Skeletal muscle satellite cell (primary cell): ENCODE results near the gene EIF3CL.
"Not testable (repeated sequence)": the region's sequence is repeated elsewhere in the genome, so short reads cannot be mapped to it uniquely, and the experiment has no call there.

Experiments
- H3K27me3 ChIP-seq: 2 replicates; pipeline ENCODE4 v1.7.0; 2013; ENCODE audit warnings: low read length; ENCODE audit not compliant: control insufficient read depth, insufficient read depth
- H3K36me3 ChIP-seq: 2 replicates; pipeline ENCODE4 v1.7.0; 2013; ENCODE audit warnings: mild to moderate bottlenecking, control low read depth, low read length; ENCODE audit not compliant: insufficient read depth
- H3K4me1 ChIP-seq: 2 replicates; pipeline ENCODE4 v1.7.0; 2013; ENCODE audit warnings: low read length; ENCODE audit not compliant: control insufficient read depth, insufficient read depth
- H3K4me2 ChIP-seq: 2 replicates; pipeline ENCODE4 v1.7.0; 2013; ENCODE audit warnings: mild to moderate bottlenecking, low read length
- H3K4me3 ChIP-seq: 2 replicates; pipeline ENCODE4 v1.7.0; 2013; ENCODE audit warnings: low read length
- H3K9ac ChIP-seq: 2 replicates; pipeline ENCODE4 v1.7.0; 2013; ENCODE audit warnings: mild to moderate bottlenecking, low read depth, low read length, moderate library complexity
- H3K9me3 ChIP-seq: replicated peaks from 2 replicates; pipeline ENCODE4 v1.7.0; 2013; ENCODE audit warnings: mild to moderate bottlenecking, control low read depth, low read length

The EIF3CL gene

GRCh38 chr16:28382177-28382867 lies 21.3 kb downstream of the EIF3CL start:
- H3K9me3 ChIP-seq, H3K4me2 ChIP-seq, H3K27me3 ChIP-seq, H3K9ac ChIP-seq, H3K4me1 ChIP-seq, H3K36me3 ChIP-seq, H3K4me3 ChIP-seq: not testable (repeated sequence)

DNA sequence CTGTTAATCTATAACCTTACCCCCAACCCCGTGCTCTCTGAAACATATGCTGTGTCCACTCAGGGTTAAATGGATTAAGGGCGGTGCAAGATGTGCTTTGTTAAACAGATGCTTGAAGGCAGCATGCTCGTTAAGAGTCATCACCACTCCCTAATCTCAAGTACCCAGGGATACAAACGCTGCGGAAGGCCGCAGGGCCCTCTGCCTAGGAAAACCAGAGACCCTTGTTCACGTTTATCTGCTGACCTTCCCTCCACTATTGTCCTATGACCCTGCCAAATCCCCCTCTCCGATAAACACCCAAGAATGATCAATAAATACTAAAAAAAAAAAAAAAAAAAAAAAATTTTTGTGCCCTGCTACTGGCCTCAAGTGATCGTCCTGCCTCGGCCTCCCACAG lies 25.8 kb downstream of the EIF3CL start:
- H3K27me3 ChIP-seq, H3K4me3 ChIP-seq, H3K4me1 ChIP-seq, H3K9ac ChIP-seq, H3K9me3 ChIP-seq, H3K4me2 ChIP-seq, H3K36me3 ChIP-seq: not testable (repeated sequence)

DNA sequence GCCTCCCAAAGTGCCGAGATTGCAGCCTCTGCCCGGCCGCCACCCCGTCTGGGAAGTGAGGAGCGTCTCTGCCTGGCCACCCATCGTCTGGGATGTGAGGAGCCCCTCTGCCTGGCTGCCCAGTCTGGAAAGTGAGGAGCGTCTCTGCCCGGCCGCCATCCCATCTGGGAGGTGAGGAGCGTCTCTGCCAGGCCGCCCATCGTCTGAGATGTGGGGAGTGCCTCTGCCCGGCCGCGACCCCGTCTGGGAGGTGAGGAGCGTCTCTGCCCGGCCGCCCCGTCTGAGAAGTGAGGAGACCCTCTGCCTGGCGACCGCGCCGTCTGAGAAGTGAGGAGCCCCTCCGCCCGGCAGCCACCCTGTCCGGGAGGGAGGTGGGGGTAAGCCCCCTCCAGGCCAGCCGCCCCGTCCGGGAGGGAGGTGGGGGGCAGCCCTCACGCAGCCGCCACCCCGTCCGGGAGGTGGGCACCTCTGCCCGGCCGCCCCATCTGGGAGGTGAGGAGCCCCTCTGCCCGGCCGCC lies 26.5 kb downstream of the EIF3CL start:
- not testable (repeated sequence) for H3K9ac ChIP-seq, H3K36me3 ChIP-seq, H3K4me1 ChIP-seq, H3K4me3 ChIP-seq, H3K27me3 ChIP-seq, H3K9me3 ChIP-seq, H3K4me2 ChIP-seq

GRCh38 chr16:28375115-28375514 lies 28.5 kb downstream of the EIF3CL start:
- H3K27me3 ChIP-seq, H3K9me3 ChIP-seq, H3K4me3 ChIP-seq, H3K9ac ChIP-seq, H3K4me1 ChIP-seq, H3K4me2 ChIP-seq, H3K36me3 ChIP-seq: not testable (repeated sequence)

GRCh38 chr16:28374281-28374680 lies 29.4 kb downstream of the EIF3CL start:
- H3K9me3 ChIP-seq, H3K27me3 ChIP-seq, H3K4me1 ChIP-seq, H3K9ac ChIP-seq, H3K4me3 ChIP-seq, H3K4me2 ChIP-seq, H3K36me3 ChIP-seq: not testable (repeated sequence)

DNA sequence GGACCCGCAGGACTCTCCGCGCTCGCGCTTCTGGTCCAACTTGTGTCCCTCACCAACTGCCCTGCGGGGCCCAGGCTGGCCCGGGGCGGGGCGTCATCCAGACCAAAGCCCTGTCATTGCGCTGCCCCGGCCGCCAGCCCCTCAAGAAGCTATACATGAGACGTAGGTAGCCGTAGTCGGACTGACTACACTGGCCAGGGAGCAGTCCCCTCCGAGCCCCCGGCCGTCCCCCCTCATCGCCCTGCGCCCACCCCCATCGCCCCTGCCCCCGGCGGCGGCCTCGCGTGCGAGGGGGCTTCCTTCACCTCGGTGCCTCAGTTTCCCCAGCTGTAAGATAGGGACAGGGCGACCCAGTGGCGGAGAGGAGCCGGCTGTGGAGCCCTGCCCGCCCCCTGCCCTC lies 35.7 kb downstream of the EIF3CL start:
- not testable (repeated sequence) for H3K27me3 ChIP-seq, H3K36me3 ChIP-seq, H3K4me2 ChIP-seq, H3K4me3 ChIP-seq, H3K9ac ChIP-seq, H3K9me3 ChIP-seq, H3K4me1 ChIP-seq

GRCh38 chr16:28364268-28365173 lies 39.1 kb downstream of the EIF3CL start:
- H3K4me1 ChIP-seq, H3K4me2 ChIP-seq, H3K9me3 ChIP-seq, H3K36me3 ChIP-seq, H3K27me3 ChIP-seq, H3K9ac ChIP-seq, H3K4me3 ChIP-seq: not testable (repeated sequence)

- not testable (repeated sequence) for H3K4me3 ChIP-seq, H3K9ac ChIP-seq, H3K4me1 ChIP-seq, H3K36me3 ChIP-seq, H3K4me2 ChIP-seq, H3K9me3 ChIP-seq, H3K27me3 ChIP-seq
These were observed 40.2 kb downstream of the EIF3CL start, which contains the start of gene NPIPB6 for GRCh38 chr16:28363408-28363807. Gene NPIPB6, minus strand, starts transcription at chr16:28363508. Its CDS starts 686 bp downstream, at chr16:28362822.

- H3K4me3 ChIP-seq, H3K4me1 ChIP-seq, H3K9ac ChIP-seq, H3K9me3 ChIP-seq, H3K4me2 ChIP-seq, H3K27me3 ChIP-seq, H3K36me3 ChIP-seq: not testable (repeated sequence)
These were observed 41.0 kb downstream of the EIF3CL start for GRCh38 chr16:28362600-28362999.

DNA sequence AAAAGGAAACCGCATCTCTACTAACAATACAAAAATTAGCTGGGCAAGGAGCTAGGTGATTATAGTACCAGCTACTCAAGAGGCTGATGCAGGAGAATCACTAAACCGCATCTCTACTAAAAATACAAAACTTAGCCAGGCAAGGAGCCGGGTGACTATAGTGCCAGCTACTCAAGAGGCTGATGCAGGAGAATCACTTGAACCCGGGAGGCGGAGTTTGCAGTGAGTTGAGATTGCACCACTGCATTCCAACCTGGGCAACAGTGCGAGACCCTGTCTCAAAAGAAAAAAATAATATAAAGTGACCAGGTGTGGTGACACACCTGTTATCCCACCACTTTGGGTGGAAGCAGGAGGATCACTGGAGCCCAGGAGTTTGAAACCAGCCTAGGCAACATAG lies 65.4 kb downstream of the EIF3CL start:
- H3K4me2 ChIP-seq, H3K27me3 ChIP-seq, H3K4me1 ChIP-seq, H3K9ac ChIP-seq, H3K9me3 ChIP-seq, H3K4me3 ChIP-seq, H3K36me3 ChIP-seq: not testable (repeated sequence)

GRCh38 chr16:28336940-28337710 lies 66.5 kb downstream of the EIF3CL start:
- not testable (repeated sequence) for H3K4me2 ChIP-seq, H3K4me3 ChIP-seq, H3K36me3 ChIP-seq, H3K9ac ChIP-seq, H3K4me1 ChIP-seq, H3K9me3 ChIP-seq, H3K27me3 ChIP-seq
